GM20431 (cell line): ENCODE data around the gene FARP2.
"Not testable (repeated sequence)": the region's sequence is repeated elsewhere in the genome, so short reads cannot be mapped to it uniquely, and the experiment has no call there.

Source experiments
- in situ Hi-C: fragments of 300-500 bp; cut with MseI, MboI; formaldehyde crosslinking; loops from one replicate; pipeline ENCODE4 v1.15.0; 2020; ENCODE audit warnings: low sequenced_read_pairs; ENCODE audit not compliant: unreplicated experiment

The FARP2 gene

DNA sequence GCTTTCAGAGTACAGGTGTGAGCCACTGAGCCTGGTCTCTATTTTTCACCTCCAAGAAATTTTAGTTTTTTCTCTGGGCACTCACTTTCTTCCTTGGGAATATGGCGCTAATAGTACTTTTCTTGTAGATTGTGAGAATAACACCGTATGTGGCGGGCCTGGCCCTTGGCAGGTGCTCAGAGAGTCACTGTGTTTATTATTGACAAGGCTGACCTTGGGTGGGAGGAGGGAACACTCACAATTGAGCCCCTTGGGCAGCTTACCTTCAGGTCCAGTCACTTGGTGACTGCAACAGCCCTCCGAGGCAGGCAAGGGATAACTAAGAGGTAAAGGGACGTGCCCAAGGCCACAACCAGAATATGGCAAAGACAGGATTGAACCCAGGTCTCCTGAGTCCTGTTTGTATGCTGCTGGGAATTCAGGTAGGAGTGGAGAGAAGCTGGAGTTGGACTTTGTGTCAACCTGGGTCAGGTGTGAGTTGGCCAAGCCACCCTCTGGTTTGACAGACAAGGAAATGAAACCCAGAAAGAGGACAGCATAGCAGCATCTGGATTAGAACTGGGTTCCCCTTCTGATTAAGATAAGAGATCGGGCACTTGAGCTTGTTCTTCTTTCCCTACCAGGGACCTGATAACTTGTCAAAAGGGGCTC, 155.1 kb downstream of the FARP2 start:
- in situ Hi-C loops = no loop called here

DNA sequence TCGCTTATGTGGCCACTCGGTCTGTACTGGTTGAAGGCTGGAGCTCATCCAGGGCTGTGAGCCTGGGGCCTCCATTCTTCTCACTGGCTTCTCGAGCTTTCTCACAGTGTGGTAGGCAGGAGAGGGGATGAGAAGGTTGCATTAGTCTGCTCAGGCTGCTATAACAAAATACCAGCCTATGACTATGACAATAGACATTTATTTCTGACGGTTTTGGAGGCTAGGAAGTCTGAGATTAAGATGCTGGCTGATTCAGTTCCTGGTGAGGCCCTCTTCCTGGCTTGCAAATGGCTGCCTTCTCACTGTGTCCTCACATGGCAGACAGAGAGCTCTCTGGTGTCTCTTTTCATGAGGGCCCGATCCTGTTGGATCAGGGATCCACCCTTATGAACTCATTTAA, 158.5 kb downstream of the FARP2 start:
- in situ Hi-C loops = no loop called here

DNA sequence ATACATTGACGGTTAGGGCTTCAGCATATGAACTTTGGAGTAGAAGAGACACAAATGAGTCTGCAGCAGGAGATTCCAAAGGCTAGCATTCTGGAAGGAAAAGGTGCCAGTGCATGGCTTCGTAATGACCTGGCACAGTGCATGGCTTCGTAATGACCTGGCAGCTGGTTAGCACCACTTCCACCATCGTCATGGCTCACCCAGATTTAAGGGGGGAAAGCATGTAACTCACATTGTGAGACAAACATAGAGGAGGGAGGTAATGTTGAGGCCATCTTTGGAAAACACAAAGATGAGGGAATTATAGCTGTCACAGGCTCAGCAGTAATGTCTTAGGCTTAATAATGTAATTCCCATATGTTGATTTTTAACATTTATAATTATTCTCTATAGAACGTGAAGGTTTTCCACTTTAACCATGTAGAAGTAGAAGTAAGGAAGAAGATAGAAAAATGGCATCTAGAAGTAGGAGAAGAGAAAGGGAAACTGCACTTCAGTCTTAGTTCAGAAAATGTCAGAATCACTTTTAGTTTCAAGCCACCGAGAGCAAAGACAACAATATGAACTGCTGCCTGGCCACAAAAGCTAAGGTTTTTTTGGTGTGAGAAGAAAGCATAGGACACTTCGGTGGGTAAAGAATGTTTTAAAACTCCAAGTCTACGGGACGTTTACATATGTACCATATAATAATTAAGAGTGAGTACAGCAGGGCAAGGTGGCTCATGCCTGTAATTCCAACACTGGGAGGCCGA, 159.1 kb downstream of the FARP2 start:
- in situ Hi-C loops = no loop called here

DNA sequence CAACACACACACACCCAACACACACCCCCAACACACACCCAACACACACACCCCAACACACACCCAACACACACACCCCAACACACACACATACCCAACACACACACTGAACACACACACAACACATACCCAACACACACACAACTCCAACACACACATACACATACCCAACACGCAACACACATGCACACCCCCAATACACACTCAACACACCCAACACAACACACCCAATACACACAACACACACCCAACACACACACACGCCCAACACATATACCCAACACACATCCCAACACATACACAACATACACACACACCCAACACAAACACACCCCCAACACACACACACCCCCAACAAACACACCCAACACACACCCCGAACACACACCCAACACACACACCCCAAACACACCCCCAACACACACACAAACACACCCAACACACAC, 160.5 kb downstream of the FARP2 start:
- in situ Hi-C loops = no loop called here

DNA sequence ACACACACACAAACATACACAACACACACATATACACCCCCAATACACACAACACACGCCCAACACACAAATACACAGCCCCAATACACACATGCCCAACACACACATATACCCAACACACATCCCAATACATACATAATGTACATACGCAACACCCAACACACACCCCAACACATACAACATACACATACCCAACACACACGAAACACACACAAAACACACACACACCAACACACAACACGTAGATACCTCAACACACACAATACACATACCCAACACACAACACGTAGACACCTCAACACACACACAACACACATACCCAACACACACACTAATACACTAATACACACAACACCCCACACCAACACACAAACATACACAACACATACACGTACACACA, 161.2 kb downstream of the FARP2 start:
- in situ Hi-C loops = no loop called here

DNA sequence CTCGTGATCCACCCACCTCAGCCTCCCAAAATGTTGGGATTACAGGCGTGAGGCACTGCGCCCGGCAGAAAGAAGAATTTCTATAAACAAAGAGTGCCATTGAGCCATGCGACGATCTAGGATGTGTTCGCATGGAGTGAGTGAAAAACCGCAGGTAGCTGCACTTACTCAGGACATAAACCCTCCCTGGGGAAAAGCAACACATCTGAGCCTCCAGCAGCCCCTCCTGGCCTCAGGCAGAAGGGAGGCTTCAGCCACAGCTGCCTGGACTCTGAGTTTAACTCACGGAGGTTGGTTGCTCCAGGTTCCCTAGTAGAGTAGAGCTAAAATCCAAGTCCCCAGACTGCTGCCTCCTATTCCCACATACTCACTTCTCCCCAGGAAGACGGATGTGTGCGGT, 163.6 kb downstream of the FARP2 start:
- in situ Hi-C loops = no loop called here

DNA sequence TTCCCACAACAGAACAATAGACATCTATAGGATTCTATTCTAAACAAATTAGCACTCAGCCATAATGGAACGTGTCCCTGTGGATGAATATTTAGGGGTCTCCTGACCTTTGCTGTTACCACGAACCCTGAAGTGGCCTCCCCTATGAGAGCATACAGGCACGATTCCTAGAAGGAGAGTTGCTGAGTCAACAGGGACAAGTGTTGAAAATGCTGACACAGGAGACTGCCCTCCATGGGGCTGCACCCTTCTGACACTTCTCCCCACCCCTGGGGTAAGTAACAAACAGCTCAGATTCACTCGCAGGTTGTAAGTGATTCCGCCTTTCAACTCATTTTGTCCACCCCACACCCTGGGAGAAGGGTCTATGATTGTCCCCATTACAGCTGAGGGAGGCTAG, 166.4 kb downstream of the FARP2 start:
- in situ Hi-C loops = no loop called here

DNA sequence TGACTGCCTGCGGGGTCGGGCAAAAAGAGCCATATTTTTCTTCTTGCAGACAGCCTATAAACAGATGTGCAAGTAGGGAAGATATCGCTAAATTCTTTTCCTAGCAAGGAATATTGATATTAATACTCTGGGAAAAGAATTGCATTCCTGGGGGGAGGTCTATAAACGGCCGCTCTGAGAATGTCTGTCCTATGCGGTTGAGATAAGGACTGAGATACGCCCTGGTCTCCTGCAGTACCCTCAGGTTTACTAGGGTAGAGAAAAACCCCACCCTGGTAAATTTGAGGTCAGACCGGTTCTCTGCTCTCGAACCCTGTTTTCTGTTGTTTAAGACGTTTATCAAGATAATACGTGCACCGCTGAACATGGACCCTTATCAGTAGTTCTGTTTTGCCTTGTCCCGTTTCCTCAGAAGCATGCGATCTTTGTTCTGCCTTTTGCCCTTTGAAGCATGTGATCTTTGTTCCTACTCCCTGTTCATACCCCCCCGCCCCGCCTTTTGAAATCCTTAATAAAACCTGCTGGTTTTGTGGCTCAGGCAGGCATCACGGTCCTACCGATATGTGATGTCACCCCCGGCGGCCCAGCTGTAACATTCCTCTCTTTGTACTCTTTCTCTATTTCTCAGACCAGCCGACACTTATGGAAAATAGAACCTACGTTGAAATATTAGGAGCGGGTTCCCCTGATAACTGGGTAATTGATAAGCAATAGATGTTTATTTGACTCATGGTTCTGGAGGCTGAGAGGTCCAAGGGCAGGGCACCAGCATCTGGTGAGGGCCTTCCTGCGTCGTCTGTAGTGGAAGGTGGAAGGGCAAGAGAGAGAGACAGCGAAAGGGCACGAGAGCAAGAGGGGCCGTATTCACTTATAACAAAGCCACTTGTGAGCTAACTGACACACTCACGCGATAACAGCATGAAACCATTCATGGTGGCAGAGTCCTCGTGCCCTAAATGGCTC, 170.0 kb downstream of the FARP2 start:
- in situ Hi-C loops = not testable (repeated sequence)

DNA sequence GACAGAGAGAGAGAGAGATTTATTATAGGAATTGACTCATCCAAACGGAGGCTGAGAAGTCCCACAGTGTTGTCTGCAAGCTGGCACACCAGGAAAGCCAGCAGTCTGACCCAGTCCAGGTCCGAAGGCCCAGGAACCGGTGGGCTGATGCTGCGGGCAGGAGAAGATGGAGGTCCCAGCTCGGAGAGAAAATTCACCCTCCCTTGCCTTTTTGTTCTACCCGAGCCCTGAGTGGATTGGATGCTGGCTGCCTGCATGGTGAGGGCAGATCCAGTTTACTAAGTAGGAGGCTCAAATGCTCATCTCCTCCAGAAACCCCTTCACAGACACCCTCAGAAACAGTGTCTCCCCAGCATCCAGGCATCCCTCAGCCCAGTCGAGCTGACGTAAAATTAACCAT, 174.5 kb downstream of the FARP2 start:
- in situ Hi-C loops = no loop called here

DNA sequence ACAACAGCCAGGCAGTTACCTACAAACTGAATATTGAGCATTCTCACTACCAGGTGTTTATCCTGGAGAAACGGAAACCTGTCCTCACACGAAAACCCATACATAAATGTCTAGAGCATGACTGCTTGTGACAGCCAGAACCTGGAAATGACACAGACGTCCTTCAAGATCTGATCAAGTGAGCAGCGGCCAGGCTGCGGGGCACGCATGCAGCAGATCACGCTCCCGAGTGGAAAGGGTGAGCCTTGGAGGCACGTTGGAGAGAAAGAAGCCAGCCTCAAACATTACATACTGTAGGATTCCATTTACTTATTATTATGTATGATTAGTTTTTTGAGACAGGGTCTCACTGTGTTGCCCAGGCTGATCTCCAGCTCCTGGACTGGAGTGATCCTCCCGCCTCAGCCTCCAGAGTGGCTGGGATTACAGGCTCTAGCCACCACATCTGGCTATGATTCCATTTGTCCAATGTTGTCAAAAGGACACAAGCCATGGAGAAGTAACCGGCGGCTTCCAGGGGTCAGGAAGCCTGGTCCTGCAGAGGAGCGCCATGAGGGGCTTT, 175.2 kb downstream of the FARP2 start:
- in situ Hi-C loops = no loop called here

DNA sequence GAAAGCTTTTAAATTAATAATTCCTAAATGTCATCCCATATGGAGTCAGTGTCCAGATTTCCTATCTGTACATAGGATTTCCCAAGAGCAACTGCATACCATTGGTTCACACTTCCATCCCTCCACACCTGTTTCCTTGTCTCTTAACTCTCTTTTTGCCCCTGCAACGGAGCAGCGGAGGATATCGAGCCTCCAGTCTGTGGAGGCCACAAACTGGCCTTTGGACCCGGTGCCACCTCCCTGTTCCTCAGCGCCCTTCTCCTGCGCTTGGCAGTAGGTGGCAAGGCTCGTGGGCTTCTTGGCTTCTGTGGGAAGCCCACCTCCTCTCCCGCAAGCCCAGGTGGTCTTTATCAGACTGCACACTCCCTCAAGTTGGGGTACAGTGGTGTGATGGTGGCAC, 176.1 kb downstream of the FARP2 start:
- in situ Hi-C loops = no loop called here

DNA sequence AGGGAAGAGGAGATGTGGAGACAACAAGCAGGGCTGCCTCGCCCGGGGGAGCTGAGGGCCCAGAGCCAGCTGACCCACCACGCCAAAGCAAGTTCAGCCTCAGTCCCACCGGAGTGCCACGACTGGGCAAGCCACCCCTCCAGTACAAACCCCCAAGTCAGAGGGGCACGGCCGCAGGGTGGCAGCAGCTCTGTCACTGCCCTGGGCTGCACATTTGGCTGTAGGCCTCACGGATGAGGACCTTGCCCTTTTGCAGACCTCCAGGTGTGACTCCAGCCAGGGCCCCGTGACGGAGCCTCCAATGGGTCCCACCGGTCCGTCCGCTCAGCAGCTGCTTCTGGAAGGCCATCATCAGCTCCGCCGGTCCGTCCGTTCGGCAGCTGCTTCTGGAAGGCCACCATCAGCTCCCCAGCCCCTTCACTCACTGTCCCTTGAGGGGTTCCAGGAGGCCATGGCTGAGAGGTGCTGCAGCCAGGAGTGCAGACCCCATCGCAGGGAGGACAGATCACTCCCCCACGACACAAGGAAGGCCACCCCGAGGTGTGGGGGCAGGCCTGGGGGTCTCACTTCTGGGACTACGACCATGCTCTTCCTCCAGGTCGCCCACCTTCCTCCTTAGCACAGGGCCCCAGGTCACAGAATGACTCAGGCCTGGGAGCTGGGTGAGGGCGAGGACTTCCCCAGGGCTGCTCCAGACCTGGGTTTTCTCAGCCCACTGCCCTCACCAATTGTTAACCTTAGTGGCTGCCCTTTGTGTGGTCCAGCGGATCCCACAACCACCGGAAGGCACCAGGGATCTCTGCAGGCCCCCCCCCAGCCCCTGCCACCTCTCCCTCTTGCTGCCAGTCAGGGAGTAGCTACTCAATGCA, 176.9 kb downstream of the FARP2 start:
- in situ Hi-C loops = no loop called here

DNA sequence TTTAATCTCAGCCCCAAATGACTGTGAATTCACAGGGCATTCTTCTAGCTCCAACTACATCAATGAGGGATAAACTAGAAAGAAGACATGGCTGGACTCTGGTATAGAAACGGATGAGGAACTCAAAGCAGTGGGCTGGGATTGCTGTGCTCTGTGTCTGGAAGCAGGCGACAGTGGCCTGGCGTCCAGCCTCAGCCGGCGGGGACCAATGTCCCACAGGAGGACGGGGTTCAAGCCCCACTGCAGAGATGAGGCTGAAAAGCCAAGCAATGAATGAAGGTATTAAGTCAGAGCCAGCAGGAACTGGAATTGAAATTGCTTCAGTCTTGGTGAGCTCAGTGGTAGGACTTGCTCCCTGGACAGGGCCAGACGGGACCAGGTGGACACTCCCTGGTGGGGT, 178.2 kb downstream of the FARP2 start:
- in situ Hi-C loops = no loop called here

DNA sequence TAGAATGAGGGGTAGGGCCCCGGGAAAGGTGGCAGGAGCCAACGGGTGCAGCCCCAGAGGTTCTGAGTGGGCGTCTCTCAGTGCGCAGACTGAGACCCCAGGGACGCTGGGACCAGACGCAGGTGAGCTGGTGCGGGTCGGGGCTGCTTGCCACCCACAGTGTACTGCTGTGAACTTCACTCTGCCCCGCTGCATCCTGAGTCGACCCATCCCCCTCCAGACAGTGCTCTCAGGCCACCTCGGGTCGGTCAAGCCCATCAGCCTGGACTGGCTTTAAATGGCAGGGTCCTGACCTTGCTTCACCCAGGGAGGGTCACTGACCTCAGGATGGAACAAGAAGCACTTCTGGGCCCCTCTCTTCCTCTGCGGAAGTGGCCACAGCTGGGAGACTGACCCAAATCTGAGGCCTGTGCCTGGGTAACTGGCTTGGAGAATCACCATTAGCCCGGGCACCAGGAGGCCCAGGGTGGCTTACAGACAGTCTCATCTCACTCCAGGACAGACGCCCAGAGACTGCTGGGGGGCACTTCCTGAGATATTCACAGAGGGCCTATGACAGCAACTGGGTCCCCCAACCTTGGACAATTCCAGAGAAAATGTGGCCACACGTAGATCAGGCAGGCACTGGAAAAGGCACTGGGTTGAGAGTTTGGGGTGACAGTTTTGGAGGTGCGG, 178.8 kb downstream of the FARP2 start:
- in situ Hi-C loops = no loop called here

DNA sequence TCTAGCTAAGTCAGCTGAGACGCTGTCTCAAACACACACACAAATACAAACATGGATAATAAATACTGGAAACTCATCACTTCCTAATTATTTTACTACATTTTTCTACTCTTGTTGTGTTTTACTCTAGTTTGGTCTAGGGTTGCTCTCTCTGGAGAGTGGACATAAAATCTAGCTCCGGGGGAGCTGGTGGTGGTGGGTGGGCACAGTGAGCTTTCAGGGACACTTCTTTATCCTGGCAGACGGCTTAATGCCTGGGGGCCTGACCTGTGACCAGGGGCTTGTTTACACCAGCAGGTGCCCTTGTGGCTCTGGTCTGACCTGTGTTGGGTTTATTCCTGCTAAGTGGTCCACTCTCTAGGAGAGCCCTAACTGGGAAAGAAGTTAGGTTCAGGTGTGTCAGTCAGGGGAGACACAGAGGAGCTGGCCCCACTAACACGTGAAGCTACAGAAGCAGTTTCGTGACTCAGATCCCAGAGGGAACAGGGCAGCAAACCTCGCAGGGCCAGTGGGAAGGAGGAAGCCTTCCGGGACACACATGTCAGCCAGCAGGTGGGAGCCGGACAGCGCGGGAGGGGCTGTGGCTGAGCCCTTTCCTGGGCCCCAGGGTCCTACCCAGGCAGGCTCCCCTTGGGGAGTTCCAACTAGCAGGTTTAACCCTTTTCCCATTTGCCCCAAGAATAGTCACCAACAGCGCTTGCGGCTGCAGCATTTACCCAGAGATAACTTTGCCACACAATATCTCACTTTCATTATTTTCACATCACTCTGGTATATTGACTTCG, 180.0 kb downstream of the FARP2 start:
- in situ Hi-C loops = no loop called here

DNA sequence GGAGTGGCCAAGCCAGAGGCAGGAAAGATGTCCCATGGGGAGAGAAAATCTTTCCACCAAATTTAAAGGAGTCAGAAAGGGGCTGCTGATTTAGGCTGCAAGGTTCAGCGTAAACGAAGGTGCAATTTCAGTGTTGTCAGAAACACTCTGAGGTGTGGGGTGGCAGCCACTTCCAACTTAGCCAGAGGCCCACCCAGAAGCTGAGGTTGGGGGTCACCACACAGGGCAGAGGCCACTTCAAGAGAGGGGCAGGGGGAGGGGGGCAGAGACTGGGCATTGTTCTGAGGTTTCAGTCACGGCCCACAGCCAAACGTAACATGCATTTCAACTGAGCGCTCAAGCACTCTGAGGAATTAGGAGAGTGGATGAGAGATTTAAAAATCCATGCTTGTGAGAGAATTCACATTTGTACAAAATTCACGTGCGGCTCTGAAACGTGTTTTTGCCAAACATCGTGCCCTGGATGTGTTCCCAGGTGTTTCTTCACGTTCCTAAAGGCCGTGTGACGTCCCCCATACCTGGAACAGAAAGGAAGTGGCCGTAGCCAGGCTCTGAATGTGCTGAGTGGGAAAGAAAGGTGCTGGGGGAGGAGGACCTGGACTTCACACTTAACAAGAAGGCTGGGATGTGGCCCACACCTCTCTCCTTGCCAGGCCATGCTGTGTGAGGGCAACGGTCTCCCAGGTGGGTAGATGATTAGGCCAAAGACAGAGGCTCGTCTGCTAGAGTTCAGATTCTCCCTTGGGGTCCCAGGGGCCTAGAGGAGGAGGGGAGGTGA, 182.9 kb downstream of the FARP2 start:
- in situ Hi-C loops = no loop called here

DNA sequence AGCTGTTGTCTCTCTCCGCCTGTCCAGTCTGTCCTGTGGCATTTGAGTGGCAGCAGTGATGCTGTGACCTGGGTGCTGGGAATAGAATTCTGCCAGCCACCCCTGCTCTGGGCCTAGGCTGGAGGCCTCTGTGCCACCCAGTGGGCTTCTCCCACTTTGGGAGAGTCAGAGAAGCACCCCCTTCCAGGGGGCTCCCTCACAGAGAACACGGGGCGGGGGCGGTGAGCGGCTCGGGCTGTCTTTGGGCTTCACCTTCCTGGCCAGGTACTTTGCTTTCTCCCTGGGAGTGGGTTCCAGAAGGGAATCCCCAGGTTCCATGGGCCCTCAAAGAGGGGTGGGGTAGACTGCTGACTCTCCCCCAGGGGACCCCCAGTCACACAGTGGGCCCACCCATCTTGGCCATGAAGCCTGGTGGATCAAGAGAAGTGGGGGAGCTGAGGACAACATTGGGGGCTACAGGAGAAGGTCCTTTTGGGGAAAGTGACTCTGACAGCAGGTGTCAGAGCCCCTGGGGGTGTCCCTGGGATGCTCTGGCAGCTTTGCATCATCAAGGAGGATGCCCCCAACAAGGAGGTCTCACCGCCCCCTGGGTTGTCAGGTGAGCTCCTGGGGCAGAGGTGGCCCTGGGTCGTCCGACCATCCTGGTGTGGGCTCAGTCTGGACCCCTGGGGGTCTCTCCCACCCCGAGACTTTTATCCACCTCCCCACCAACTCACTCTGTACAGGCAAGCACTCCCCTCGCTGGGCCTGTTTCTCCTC, 183.7 kb downstream of the FARP2 start:
- in situ Hi-C loops = no loop called here
